GM10847 (cell line): ENCODE results near the gene CIZ1.

Experiments used
- POLR2A ChIP-seq: IDR thresholded peaks from 2 replicates; pipeline ENCODE4 v1.6.1; 2011; ENCODE audit not compliant: insufficient read length; ENCODE audit errors: extremely low read depth

The CIZ1 gene

DNA sequence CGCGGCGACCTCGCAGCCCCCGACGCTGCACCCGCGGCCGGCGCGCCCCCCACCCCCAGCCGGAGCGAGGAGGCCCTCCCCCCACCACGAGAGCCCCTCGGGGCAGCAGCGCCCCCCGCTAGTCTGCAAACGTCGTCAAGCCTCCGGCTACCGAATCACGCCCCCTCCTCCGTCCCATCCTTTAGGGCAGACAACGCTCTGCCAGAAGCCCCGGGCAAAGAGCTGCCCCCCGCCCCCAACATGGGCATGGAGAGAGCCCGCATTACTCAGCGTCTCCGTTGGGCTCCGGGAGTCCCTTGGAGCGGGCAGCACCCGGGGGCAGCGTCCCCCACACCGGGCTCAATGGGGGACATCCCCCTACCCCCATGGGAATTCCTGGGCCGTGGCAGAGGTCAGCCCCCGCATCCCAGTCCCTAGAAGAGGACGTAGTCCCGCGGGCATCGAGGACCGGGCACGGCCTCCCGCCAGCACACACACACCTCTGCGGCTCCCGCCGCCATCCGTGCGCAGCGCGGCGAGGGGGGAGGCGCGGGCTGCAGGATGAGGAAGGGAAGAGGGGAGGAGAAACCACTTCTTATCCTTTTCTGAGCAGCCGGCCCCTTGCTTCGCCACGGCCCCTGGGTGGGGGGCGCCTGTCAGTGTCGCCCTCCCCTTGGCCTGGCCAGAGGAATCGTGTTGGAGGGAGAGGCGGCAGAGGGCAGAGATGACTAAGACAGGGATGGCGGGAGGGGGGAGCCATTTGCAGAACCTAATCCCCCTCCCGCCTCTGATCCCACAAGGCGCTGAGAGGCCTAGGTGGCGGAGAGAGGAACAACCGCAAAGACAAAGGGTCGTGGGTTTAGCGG, 12.6 kb upstream of the CIZ1 start:
- TF ChIP-seq POLR2A = no peak

DNA sequence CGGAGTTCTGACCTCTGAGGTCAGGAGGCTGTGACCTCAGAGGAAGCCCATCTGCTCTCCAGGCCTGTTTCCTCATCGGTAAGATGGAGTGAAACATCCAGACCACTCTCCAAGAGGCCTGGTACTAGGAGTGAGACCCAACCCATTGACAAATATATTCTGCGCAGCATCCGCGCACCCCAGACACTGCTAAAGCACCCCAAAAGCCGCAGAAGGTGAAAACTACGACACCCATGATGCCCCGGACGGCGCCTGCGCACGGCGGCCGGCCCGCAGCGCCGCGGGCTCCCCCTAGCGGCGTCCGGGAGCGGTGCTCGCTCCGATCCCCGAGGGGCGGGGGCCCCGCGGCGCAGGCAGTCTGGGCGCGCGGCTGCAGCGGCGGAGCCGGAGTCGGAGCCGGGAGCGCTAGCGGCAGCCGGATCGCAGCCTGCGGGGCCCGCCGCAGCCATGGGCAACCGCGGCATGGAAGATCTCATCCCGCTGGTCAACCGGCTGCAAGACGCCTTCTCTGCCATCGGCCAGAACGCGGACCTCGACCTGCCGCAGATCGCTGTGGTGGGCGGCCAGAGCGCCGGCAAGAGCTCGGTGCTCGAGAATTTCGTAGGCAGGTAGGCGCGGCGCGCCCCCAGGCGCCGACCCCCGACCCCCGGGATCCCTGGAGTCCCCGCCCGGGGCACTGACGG, 11.8 kb upstream of the CIZ1 start, which contains the start of gene DNM1:
TSS of gene DNM1 (plus strand) at position 356 of the 683 bp plus-strand sequence. CDS start at position 448, 92 bp downstream.
- TF ChIP-seq POLR2A = no peak

DNA sequence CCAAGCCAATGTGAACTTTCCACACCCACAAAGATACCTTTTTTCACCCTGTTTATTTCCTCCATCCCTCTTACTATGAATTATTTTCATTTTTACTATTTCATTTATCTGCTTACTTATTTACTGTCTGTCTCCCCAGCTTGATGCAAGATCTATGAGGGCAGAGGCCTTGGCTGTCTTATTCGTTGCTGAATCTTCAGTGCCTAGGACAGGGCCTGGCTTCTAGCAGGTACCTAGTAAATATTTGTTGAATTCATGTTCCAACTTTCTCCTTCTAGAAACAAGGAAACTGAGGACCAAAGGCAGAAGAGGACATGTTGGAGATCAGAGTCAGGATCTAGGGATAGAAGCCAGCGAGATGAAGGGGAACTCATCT, 11.3 kb upstream of the CIZ1 start:
- TF ChIP-seq POLR2A = no peak

DNA sequence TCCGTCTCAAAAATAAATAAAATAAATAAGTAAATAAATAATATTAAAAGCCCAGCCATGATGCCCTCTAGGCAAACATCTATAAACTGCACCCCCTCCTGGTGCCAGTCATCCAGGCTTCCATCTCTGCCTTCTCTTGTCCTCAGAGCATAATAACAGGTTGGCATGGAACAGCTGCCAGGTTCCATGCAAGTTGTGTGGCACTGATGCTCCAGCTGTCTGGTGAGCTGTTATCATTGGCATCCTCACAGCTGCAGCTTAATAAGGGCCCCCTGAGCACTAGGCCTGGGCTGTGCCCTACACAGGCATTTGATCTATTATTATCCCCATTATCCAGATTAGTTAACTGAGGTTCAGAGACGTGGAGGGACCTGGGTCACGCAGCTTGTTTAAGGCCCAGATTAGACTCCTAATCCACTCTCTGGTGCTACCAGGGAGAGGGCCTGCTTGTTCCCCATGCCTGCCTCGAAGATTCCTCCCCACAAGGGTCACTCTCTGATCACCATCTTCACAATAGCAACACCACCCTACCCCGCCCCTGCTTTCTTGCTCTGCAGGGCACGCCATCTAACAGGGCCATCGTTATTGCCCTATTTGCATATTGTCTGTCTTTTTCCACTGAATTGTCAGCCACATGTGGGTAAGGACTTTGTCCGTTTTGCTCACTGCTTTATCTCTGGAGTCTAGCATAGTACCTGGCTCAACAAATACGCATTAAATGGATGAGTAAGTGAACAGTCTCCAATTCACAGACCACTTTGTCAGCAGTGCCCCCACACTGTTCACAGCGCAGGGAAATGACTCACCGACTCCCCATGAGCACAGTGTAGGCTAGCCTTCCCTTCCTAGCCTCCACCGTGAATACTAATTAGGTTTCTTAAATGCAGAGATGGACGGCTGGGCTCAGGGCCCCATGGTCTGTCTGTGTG, 10.3 kb upstream of the CIZ1 start:
- TF ChIP-seq POLR2A = no peak

DNA sequence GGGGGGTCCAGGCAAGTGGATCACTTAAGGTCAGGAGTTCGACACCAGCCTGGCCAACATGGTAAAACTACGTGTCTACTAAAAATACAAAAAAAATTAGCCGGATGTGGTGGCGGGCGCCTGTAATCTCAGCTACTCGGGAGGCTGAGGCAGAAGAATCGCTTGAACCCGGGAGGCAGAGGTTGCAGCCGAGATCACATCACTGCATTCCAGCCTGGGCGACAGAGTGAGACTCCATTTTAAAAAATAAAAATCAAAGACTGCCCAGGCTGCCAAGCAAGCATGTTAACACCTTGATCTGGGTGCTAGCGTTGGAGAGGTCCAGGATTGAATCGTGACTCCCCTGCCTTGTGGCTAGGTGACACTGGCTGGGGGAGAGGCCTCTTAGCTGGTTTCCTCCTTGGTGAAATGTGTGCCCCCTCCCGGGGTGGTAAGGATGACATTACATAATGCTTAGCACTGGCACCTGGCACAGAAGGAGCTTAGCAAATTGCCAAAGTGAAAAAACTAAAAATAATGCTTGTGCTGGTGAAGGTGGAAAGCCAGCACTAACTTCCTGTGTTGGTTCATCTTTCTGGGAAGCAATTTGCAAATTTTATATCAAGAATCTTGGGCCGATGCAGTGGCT, 2.2 kb upstream of the CIZ1 start:
- TF ChIP-seq POLR2A = no peak

DNA sequence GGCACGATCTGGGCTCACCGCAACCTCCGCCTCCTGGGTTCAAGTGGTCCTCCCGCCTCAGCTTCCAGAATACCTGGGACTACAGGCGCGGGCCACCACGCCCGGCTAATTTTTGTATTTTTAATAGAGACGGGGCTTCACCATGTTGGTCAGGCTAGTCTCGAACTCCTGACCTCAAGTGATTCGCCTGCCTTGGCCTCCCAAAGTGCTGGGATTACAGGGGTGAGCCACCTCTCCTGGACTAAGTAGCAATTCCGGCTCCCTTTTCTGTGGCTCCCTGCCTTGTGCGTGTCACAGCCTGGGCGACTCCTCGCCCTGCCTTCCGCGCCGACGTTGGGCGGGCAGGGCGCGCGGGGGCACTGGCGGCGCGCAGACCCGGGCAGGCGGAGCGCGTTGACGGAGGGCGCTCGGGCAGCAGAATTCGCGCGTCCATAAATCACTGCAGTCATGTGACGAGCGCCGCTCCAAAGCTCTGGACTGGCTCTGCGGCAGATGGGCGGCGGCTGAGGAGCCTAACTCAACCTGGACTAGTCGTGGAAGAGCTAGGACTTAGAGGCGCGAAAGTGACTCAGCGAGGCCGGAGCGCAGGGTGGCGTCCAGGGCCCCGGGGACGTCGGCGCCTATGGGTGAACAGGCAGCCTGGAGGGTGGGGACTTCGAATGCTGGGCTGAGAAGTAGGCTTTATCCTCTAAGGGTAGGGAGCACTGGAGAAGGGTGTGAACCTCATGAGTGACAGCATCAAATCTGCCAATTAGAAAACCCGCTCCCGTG, 1.4 kb upstream of the CIZ1 start:
- TF ChIP-seq POLR2A = no peak

DNA sequence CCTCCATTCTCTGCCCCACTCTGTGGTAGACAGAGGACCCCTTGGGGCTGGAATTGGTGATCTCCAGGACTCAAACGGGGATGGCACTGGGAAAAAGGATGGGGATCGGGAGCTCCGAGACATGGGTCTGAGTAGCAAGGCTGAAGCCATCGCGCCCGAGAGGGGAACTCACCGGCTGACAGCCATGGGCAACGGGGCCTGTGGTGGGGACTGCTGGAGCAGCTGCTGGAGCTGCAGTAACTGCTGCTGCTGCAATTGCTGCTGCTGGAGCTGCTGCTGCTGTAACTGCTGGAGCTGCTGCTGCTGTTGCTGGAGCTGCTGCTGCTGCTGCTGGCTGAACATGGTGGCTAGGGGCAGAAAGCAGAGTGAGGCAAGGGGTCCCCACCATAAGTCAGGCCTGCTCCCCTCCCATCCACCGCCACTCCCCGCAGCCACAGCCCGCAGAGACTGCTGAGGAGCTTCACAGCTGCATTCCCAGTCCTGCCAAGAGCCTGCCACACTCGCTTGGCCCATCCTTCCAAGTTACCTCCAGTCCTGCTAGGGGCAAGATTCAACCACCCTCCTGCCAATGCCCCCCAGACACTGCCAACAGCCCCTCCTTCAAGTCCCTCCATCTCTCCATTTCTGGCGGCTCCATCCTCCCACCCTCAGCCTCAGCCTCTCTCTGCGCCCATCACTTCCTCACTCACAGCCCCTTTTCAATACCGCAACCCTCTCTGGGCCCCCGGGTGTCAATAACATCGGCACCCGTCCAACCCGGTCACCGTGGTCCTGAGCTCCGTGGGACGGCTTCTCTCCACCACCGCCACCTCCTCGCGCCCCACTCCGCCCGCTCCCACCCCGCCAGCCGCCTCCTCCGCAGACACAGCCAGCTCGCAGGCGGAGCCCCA, 611 bp downstream of the CIZ1 start:
- TF ChIP-seq POLR2A = no peak

DNA sequence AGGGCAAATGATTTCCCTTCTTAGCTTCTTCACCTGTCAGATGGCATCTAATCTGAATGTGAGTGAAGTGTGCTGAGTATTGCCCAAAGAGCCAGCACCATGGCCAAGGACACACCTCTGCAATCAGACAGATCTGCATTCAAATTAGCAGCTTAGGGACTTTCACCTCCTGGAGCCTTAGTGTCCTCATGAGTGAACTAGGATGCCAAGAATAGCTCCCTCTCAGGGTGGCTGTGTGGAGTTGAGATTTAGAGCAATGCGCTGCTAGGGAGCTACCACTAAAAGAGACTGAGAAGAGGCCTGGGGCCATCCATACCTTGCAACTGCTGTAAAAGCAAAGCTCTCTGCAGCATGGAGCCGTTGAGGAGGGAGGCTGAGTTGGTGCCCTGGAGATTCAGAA, 1.4 kb downstream of the CIZ1 start:
- TF ChIP-seq POLR2A = no peak

DNA sequence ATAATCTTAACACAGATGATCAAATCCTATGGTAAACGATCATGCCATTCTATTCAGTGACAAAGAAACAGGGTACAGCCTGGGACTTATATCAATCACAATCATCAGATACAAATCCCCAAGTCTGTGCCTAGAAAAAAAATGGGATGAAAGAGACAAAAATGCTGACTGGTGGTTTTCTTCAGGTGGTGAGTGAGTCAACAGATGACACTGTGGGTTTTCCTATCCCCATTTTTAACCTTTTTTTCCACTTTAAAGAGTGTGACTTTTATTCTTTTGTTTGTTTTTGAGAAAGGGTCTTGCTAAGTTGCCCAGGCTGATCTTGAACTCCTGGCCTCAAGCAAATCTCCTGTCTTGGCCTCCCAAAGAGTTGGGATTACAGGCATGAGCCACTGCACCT, 3.2 kb downstream of the CIZ1 start:
- no peak for TF ChIP-seq POLR2A

DNA sequence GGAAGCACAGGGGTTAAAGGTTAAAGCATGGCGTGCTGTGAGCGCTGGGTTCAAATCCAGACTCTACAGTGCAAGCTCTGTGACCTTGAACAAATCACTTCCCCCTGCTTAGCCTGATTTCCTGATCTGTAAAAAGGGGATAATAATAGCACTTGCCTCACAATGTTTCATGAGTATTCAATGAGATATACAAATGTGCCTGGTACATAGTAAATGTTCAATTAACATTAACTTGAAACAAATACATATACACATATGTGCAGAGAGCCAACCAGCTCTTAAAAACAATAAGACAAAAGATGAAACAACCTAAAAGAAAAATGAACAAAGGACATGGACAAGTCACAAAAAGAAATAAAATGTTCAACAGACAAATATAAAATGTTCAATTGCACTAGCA, 4.0 kb downstream of the CIZ1 start:
- TF ChIP-seq POLR2A = no peak

DNA sequence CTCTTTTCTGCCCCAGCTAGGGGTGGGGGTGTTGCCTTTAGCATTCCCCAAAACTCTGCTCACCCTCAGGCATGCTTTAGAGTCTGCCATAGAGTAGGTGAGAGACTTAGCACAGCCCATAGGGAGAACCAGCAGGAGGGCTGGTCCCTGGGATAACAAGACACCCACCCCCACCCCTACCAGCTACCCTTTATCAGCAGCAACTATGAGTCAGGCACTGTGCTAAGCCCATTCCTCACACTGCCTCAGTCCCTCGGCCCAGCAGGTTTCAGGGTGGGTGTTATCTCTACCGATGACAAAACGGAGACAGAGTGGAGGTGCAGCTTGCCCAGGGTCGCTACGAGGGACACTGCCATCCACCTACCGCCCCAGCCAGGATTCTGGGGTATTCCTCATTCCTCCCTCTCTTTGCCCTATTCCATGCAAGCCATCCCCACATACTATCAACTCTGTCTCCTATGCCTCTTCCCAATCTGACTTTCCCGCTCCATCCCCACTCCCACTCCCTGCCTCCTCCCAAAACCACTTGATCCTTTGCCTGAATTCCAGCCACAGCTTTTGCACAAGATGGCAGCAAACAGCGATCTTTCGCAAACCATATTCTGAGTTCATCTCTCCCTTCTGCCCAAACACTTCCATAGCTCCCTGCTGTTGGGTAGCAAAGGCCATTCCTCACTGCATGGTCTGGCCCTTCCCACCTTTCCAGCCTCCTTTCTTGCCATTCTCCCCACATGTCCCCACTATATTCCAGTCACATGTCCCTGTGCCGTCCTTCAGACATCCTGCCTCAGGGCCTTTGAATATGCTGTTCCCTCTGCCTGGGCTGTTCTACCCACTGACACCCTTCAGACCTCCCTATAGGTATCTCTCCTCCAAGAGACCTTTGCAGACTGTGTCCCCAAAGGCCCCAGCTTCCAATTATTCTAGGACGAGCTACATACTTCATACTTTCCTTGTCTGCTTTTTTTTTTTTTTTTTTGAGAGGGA, 5.1 kb downstream of the CIZ1 start:
- no peak for TF ChIP-seq POLR2A

DNA sequence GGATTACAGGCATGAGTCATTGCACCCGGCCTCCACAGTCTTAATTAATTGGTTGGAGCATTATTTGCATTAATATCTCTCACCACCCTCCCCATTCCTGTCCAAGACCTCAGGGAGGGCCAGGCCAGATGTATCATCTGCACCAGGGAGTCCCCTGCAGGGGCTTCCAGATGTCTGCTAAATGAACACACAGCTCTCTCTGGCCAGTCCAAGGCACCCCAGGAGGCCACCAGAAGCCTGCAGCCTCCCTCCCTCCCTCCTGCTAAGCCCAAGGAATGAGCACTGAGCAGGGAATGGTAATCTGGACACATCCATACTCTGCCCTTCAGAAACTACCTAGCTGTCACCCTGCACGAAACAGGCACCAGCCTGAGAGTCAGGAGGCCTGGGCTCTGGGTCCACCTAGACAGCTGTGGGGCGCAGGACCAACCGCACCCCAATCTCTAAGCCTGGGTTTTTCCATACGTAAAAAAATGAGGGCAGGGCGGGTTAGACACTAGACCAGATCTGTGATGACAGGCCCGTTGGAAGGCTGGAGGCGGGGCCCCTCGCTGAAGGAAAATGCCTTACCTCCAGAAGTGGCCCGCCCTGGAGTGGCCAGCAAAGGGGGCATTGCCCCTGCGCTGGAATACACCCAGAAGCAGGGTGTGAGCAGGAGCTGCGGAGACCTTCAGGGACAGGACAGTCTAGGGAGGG, 8.3 kb downstream of the CIZ1 start:
- no peak for TF ChIP-seq POLR2A

DNA sequence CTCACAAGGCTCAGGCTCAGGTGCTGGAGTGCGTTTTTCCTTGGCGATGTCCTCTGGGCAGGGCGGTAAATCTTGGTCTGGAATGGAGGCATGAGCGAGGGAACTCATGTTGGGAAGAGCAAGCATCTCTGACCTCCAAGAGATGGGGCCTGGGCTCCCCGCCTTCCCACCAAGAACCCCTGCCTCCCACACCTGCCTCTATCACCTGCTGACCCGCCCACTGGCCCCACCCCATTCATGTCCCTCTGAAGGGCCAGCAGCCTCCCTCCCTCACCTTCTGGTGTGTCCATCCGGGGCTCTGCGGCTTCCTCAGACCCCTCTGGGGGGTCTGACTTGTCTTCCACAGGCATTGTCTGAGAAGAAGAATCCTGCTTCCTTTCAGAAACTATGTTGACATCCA, 10.9 kb downstream of the CIZ1 start:
- TF ChIP-seq POLR2A = no peak
